Activated CD8-positive, alpha-beta memory T cell treated with anti-CD3 and anti-CD28 coated beads, Interleukin-2, amount 50 U/mL, for 4 hours (primary cell): ENCODE measurements around the gene MSTN.
"Not testable (repeated sequence)": the region's sequence is repeated elsewhere in the genome, so short reads cannot be mapped to it uniquely, and the experiment has no call there.

Experiments
- DNase-seq: peaks from one replicate; pipeline ENCODE4 v3.0.0-alpha.2; 2020

The MSTN gene

GRCh38 chr2:190062053-190062452 lies 476 bp downstream of the MSTN start:
- DNase-seq, result no peak

GRCh38 chr2:190060626-190061025 lies 1.9 kb downstream of the MSTN start:
- DNase-seq, result no peak

- no peak for DNase-seq
Observed at GRCh38 chr2:190060019-190060418, 2.5 kb downstream of the MSTN start.

- DNase-seq, result no peak
Observed at GRCh38 chr2:190053426-190053825, 9.1 kb downstream of the MSTN start.

GRCh38 chr2:190052307-190052706 lies 10.2 kb downstream of the MSTN start:
- no peak for DNase-seq

GRCh38 chr2:190051223-190051622 lies 11.3 kb downstream of the MSTN start:
- DNase-seq, result no peak

GRCh38 chr2:190050001-190050400 lies 12.5 kb downstream of the MSTN start:
- no peak for DNase-seq

- DNase-seq, result no peak
Observed at GRCh38 chr2:190044866-190045265, 17.7 kb downstream of the MSTN start.

- no peak for DNase-seq
Observed at GRCh38 chr2:190043441-190043840, 19.1 kb downstream of the MSTN start.

- DNase-seq, result no peak
Observed at GRCh38 chr2:190036071-190036470, 26.5 kb downstream of the MSTN start.

- not testable (repeated sequence) for DNase-seq
Observed at GRCh38 chr2:190034417-190034816, 28.1 kb downstream of the MSTN start.

GRCh38 chr2:190031969-190032618 lies 30.4 kb downstream of the MSTN start:
- no peak for DNase-seq

GRCh38 chr2:190023860-190024259 lies 38.7 kb downstream of the MSTN start:
- DNase-seq, result no peak

GRCh38 chr2:190020720-190021119 lies 41.8 kb downstream of the MSTN start:
- DNase-seq, result no peak

GRCh38 chr2:190017837-190018236 lies 44.7 kb downstream of the MSTN start:
- DNase-seq, result no peak

GRCh38 chr2:190015969-190016368 lies 46.6 kb downstream of the MSTN start:
- DNase-seq, result not testable (repeated sequence)
